ENCODE data around the gene KLHDC4. TPM values are rescaled to one million over a fixed set of nuclear protein-coding genes. Genes with fewer than 3 reads are reported as not detected.

KLHDC4 gene
- total and polyA plus RNA-seq, 4 donors, result 8.2 to 27.6 (median 14.2) TPM

DNA sequence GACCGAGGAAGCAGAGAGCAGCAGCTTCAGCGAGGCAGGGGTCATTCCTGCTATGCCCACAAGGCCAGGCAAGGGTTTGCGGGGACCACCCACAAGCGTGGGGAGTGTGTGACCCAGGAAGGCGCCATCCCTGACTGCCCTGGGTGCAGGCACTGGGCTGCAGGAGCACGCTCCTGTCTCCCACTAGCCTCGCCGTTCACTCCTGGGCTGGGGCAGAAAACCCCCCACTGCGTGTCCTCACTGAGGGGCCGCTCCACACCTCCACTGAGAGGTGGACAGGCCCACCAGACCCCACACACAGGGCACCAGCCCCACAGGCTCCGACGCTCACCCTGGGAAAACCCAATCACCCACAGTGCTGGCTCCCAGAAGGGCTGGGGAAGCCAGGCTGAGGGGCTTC lies 56.1 kb downstream of the KLHDC4 start:
- Histone ChIP-seq H3K9ac (ENCODE audit: low read depth in 1 of 2, low read length in 2 of 2) (no peak overlapping the region), H3K4me3 (ENCODE audit: low read depth in 1 of 3, low read length in 3 of 3) (no peak overlapping the region), H3K4me1 (ENCODE audit: control insufficient read depth in 4 of 4, insufficient read depth in 4 of 4, low read length in 3 of 4) (no peaks in the 10 kb centered on the region), H3K27me3 (ENCODE audit: control insufficient read depth in 4 of 4, insufficient read depth in 4 of 4, low read length in 3 of 4) (no peaks in the 10 kb centered on the region), H3K9me3 (ENCODE audit: control insufficient read depth in 4 of 4, low read length in 3 of 4) (no peaks in the 10 kb centered on the region), H3K27ac (ENCODE audit: low read depth in 1 of 2, low read length in 2 of 2) (no peak overlapping the region), H3K36me3 (ENCODE audit: control insufficient read depth in 4 of 4, insufficient read depth in 3 of 4, low read depth in 1 of 4, low read length in 3 of 4) (peaks cover 3 to 52% (median 18%) of the 10 kb centered on the region in 4 donors)
- no peak for DNase-seq (ENCODE audit: low spot score)
- TF ChIP-seq NR2F2 (IDR thresholded peaks at IDR 0.05) (no peak), SP1 (IDR thresholded peaks at IDR 0.05) (no peak), HNF4G (IDR thresholded peaks at IDR 0.05) (no peak), FOXA2 (IDR thresholded peaks at IDR 0.05) (no peak), TAF1 (conservative IDR thresholded peaks at IDR 0.05) (no peak), HNF4A (conservative IDR thresholded peaks at IDR 0.05) (no peak), YY1 (IDR thresholded peaks at IDR 0.05) (no peak), GABPA (IDR thresholded peaks at IDR 0.05 in 1 of 2, conservative IDR thresholded peaks at IDR 0.05 in 1 of 2) (no peak), EGR1 (IDR thresholded peaks at IDR 0.05; ENCODE audit: low read depth in 2 of 2) (no peak), RXRA (IDR thresholded peaks at IDR 0.05) (no peak), FOXA1 (IDR thresholded peaks at IDR 0.05) (no peak), JUND (IDR thresholded peaks at IDR 0.05) (no peak)
- TF ChIP-seq, protein P1, sequence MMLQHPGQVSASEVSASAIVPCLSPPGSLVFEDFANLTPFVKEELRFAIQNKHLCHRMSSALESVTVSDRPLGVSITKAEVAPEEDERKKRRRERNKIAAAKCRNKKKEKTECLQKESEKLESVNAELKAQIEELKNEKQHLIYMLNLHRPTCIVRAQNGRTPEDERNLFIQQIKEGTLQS (IDR thresholded peaks at IDR 0.05), result no peak
- TF ChIP-seq, protein P2, sequence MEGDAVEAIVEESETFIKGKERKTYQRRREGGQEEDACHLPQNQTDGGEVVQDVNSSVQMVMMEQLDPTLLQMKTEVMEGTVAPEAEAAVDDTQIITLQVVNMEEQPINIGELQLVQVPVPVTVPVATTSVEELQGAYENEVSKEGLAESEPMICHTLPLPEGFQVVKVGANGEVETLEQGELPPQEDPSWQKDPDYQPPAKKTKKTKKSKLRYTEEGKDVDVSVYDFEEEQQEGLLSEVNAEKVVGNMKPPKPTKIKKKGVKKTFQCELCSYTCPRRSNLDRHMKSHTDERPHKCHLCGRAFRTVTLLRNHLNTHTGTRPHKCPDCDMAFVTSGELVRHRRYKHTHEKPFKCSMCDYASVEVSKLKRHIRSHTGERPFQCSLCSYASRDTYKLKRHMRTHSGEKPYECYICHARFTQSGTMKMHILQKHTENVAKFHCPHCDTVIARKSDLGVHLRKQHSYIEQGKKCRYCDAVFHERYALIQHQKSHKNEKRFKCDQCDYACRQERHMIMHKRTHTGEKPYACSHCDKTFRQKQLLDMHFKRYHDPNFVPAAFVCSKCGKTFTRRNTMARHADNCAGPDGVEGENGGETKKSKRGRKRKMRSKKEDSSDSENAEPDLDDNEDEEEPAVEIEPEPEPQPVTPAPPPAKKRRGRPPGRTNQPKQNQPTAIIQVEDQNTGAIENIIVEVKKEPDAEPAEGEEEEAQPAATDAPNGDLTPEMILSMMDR (IDR thresholded peaks at IDR 0.05; ENCODE audit: low read depth, low read length, missing input control), result no peak
- TF ChIP-seq, protein P3, sequence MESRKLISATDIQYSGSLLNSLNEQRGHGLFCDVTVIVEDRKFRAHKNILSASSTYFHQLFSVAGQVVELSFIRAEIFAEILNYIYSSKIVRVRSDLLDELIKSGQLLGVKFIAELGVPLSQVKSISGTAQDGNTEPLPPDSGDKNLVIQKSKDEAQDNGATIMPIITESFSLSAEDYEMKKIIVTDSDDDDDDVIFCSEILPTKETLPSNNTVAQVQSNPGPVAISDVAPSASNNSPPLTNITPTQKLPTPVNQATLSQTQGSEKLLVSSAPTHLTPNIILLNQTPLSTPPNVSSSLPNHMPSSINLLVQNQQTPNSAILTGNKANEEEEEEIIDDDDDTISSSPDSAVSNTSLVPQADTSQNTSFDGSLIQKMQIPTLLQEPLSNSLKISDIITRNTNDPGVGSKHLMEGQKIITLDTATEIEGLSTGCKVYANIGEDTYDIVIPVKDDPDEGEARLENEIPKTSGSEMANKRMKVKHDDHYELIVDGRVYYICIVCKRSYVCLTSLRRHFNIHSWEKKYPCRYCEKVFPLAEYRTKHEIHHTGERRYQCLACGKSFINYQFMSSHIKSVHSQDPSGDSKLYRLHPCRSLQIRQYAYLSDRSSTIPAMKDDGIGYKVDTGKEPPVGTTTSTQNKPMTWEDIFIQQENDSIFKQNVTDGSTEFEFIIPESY (IDR thresholded peaks at IDR 0.05), result no peak
- TF ChIP-seq, protein P4, sequence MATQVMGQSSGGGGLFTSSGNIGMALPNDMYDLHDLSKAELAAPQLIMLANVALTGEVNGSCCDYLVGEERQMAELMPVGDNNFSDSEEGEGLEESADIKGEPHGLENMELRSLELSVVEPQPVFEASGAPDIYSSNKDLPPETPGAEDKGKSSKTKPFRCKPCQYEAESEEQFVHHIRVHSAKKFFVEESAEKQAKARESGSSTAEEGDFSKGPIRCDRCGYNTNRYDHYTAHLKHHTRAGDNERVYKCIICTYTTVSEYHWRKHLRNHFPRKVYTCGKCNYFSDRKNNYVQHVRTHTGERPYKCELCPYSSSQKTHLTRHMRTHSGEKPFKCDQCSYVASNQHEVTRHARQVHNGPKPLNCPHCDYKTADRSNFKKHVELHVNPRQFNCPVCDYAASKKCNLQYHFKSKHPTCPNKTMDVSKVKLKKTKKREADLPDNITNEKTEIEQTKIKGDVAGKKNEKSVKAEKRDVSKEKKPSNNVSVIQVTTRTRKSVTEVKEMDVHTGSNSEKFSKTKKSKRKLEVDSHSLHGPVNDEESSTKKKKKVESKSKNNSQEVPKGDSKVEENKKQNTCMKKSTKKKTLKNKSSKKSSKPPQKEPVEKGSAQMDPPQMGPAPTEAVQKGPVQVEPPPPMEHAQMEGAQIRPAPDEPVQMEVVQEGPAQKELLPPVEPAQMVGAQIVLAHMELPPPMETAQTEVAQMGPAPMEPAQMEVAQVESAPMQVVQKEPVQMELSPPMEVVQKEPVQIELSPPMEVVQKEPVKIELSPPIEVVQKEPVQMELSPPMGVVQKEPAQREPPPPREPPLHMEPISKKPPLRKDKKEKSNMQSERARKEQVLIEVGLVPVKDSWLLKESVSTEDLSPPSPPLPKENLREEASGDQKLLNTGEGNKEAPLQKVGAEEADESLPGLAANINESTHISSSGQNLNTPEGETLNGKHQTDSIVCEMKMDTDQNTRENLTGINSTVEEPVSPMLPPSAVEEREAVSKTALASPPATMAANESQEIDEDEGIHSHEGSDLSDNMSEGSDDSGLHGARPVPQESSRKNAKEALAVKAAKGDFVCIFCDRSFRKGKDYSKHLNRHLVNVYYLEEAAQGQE (IDR thresholded peaks at IDR 0.05), result no peak
- TF ChIP-seq, protein P5, sequence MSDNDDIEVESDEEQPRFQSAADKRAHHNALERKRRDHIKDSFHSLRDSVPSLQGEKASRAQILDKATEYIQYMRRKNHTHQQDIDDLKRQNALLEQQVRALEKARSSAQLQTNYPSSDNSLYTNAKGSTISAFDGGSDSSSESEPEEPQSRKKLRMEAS (IDR thresholded peaks at IDR 0.05), result no peak
- WGBS, result 97% methylated on average over 12 of the region's 12 CpGs

All from liver (tissue), 9 donors.